HCT116 (cell line): ENCODE measurements around the gene RBPMS2.

Experiments
- CBX3 ChIP-seq: IDR thresholded peaks from 2 replicates; pipeline ENCODE4 v1.6.1; 2012; ENCODE audit warnings: low read depth
- CTCF ChIP-seq, 3 experiments: fragments of 200-600 bp in 1 of 3; sonication (generic) in 1 of 3; IDR thresholded peaks in 2 of 3; conservative IDR thresholded peaks in 1 of 3; 2 replicates each; pipeline ENCODE4 v1.5.1; 2012 to 2017; ENCODE audit warnings: low read depth in 2 of 3, low read length in 2 of 3, antibody characterized with exemption in 1 of 3, borderline replicate concordance in 1 of 3, control low read depth in 1 of 3, mild to moderate bottlenecking in 1 of 3, mixed read lengths in 1 of 3, mixed run types in 1 of 3, moderate library complexity in 1 of 3; ENCODE audit not compliant: insufficient read depth in 1 of 3
- FOSL1 ChIP-seq: IDR thresholded peaks from 2 replicates; pipeline ENCODE4 v1.6.1; 2012; ENCODE audit warnings: low read depth
- JUND ChIP-seq: IDR thresholded peaks from 2 replicates; pipeline ENCODE4 v1.6.1; 2012
- POLR2A ChIP-seq: IDR thresholded peaks from 2 replicates; pipeline ENCODE4 v1.7.0; 2011; ENCODE audit warnings: borderline replicate concordance; ENCODE audit not compliant: insufficient read depth, insufficient read length; ENCODE audit errors: extremely low read depth
- SIN3A ChIP-seq: IDR thresholded peaks from 2 replicates; pipeline ENCODE4 v1.6.1; 2012; ENCODE audit warnings: low read depth
- YY1 ChIP-seq: IDR thresholded peaks from 2 replicates; pipeline ENCODE4 v1.6.1; 2011; ENCODE audit warnings: low read length, low read depth, moderate library complexity, mild to moderate bottlenecking; ENCODE audit not compliant: insufficient replicate concordance; ENCODE audit errors: extremely low read depth

DNA sequence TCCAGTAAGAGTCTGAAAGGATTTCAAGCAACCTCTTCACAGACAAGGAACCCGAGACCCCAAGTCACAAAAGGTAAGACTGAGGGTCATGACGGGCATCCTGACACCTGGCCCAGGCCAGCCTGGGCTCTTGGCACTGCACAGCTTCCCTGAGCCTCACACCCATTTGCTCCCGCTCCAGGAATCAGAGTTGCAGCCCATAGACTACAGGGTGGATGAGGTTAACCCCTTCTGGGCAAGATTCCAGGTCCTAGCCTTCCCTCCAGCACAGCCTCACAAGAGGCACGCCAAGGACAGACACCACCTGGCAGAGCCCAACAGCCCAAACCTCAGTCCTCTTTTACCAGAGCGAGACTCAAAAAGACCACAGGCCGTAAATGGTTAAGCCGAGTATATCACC is 36.2 kb downstream of the RBPMS2 start:
- TF ChIP-seq YY1 (no peak), CTCF (IDR thresholded peaks at IDR 0.05 in 2 of 3, conservative IDR thresholded peaks at IDR 0.05 in 1 of 3; ENCODE audit: borderline replicate concordance in 1 of 3, insufficient read depth in 1 of 3, low read depth in 2 of 3, low read length in 2 of 3) (no peak), POLR2A (no peak), SIN3A (no peak), JUND (no peak), FOSL1 (no peak), CBX3 (no peak)
